HS-5 (cell line): ENCODE measurements around the gene RNF227.
"Not testable (repeated sequence)": the region's sequence is repeated elsewhere in the genome, so short reads cannot be mapped to it uniquely, and the experiment has no call there.

Experiments
- DNase-seq: peaks from one replicate; pipeline ENCODE4 v3.0.0-alpha.2; 2012; ENCODE audit warnings: low read depth

Gene RNF227

DNA sequence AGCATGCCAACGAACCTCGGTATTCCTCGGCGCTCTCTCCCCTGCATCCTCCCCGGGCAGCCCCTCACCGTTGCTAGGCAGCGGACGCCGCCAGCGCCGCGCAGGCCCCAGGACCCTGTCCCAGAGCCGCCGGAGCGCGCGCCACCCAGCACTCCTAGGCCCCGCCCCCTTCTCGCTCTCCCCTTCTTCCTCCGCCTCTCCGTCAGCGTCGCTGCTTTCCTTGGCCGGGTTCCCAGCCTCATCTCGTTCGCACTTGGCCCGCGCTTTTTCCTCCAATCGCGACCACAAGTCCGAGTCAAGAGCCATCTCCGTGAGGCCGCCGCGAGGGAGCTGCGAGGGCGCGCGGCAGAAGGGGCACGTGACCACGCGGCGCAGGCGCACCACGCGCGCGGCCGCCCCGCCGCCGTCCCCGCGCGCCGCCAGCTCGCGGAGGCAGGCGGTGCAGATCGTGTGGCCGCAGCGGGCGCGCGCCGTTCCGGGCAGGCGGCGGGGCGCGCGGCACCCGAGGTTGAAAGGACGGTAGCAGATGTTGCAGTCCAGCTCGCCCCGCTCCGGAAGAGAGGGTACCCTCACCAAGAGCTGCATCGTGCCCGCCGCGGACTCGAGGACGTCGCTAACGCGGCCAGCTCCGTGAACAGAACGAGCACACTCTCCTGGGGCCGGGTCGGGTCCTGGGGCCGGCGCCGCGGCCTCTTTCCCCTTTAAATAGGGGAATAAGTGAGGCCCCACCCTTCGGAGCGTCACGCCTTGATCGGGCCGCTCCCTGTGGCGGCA, at the start of gene RNF227:
TSS of gene RNF227 (minus strand) at position 679 of the 774 bp plus-strand sequence. CDS start at position 585, 94 bp downstream.
- peak; percentile 90 for DNase-seq

DNA sequence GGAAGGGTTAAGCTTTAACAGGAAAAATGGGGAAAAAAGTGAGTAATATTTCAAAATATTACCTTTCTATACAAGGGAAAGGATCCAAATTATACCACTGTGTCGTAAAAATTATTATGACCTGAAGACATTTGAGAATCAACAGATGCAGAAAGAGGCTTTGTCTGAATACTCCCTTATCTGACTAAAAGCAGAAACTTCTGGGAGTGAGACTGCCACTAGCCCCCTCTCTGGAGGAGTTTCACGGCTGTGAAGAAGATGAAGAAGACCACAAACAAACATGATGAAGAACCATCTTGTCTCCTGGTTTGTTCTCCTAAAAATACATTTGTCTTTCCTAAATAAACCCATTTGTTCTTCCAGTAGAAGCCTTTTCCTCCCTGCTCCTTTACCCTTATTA, 45.3 kb upstream of the RNF227 start:
- DNase-seq: no peak

- no peak for DNase-seq
These were observed 43.6 kb upstream of the RNF227 start for GRCh38 chr17:7959503-7960253.

DNA sequence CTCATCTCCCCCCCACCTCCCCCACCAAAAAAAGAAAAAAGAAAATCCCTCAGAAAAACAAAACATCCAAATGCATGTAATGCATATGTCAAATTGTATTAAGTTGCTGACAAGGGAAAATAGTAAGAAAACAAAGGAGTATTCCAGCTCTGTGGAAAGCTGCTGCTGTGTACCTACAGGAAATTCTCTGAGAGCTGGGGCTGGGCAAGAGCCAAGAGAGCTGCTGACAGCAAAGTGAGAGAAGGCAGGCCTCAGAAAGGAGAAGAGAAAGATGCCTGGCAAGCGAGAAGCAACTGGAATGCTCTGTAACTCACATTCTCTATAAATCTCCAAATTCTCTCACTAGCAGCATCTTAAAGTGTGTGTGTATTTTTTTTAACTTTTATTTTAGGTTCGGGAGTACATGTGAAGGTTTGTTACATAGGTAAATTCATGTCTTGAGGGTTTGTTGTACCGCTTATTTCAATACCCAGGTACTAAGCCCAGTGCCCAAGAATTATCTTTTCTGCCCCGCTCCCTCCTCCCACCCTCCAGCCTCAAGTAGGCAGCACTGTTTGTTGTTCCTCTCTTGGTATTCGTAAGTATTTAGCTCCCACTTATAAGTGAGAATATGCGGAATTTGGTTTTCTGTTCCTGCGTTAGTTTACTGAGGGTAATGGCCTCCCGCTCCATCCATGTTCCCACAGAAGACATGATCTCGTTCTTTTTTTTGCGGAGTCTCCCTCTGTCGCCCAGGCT, 40.3 kb upstream of the RNF227 start:
- DNase-seq: no peak

DNA sequence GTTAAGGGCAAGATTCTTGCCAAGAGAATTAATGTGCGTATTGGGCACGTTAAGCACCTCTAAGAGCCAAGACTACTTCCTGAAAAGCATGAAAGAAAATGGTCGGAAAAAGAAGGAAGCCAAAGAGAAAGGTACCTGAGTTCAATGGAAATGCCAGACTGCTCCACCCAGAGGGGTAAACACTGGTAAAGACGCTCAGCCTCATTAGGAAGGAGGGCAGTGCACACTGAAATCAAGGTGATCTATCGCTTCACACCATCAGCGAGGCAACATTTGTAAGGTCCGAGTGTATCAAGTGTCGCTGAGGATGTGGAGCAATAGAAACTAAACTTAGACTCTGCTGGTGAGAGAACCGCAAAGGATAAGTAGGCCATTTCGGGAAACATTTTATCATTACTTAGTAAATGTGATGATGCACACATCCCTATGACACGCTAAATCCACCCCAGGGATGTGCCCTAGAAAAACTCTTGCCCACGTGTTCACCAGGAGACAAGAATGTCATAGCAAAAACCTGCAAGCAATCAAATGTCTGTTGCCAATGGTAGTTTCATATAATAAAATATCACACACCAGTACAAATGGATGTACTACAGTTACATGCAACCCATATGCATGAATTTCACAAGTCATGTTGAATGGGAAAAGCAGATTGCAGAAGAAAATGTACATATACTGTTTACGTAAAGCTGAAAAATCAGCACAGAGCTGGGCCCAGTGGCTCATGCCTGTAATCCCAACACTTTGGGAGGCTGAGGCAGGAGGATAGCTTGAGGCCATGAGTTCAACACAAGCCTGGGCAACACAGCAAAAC, 39.5 kb upstream of the RNF227 start:
- DNase-seq: no peak

- DNase-seq: not testable (repeated sequence)
These were observed 37.2 kb upstream of the RNF227 start for GRCh38 chr17:7953266-7953665.

DNA sequence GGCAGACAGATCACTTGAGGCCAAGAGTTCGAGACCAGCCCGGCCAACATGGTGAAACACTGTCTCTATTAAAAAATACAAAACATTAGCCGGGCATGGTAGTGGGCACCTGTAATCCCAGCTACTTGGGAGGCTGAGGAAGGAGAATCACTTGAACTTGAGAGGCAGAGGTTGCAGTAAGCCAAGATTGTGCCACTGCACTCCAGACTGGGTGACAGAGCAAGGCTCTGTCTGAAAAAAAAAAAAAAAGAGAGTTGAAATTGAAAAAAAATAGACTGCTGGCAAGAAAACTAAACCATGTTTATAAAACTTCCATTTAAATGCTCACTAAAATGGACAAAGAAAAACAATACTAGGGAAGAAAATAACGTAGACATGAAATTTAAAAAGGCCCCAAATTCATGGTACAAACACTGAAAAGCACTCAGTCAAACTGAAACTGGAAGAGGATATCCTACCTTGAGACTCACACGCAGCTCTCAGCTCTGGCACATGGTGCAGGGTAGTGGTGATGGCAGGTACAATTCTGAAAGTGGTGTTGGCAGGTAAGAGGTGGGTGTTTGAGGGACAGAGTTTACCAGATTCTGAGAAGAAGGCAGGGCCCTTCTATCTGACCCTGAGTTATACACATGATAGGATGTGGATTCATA, 35.2 kb upstream of the RNF227 start:
- DNase-seq: no peak

- DNase-seq: no peak
These were observed 34.5 kb upstream of the RNF227 start for GRCh38 chr17:7950578-7950977.

- DNase-seq: no peak
These were observed 31.6 kb upstream of the RNF227 start for GRCh38 chr17:7947651-7948050.

- DNase-seq: no peak
These were observed 30.4 kb upstream of the RNF227 start for GRCh38 chr17:7946441-7946840.

- DNase-seq: no peak
These were observed 29.6 kb upstream of the RNF227 start for GRCh38 chr17:7945651-7946050.

DNA sequence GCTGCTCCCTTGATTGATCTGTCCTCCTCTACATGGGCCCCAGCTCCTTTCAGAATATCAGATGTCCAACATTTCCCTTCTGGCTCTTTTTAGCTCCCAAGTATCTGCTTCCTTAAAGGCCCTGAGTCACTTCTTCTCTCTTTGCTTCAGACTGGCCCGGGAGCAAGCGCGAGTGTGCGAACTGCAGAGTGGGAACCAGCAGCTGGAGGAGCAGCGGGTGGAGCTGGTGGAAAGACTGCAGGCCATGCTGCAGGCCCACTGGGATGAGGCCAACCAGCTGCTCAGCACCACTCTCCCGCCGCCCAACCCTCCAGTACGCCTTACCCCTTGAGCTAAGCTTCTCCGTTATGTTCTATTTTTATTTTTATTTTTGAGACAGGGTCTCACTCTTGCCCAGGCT, 28.2 kb upstream of the RNF227 start:
- DNase-seq: no peak

DNA sequence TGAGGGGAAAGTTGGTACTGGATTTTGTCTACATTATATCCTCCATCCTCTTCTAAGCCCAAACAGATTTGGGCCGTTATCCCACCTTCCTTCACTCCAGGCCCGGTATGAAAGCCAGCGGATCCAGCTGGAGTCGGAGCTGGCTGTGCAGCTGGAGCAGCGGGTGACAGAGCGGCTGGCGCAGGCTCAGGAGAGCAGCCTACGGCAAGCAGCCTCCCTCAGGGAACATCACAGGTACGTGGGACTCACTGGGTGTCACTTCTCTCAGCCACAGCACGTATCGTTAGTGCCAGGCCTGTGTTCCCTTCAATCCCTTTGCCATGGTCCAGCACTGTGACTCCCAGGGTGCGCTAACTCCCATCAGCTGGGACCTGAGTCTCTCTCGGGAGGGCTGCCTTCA, 27.2 kb upstream of the RNF227 start:
- DNase-seq: no peak

GRCh38 chr17:7940743-7941142, 24.7 kb upstream of the RNF227 start:
- no peak for DNase-seq

GRCh38 chr17:7940034-7940433, 23.9 kb upstream of the RNF227 start:
- no peak for DNase-seq

DNA sequence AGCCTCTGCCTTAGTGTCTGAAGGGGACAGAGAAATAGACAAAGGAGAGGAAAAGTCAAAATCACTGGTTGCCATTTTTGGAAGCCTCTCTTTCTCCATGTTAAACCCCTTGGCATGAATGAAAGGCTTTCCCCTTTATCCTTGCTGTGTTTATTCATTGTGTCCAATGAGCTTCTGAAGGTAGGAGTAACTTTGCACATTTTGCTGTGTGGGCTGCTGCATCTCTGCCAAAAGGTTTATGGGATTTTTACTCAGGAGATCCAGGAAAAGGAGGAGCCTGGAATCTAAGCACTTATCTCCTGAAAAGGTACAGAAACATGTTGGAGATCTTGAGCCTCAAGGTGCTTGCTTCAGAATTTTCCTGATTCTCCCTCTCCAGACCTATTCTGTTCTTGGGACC, 19.8 kb upstream of the RNF227 start:
- DNase-seq: no peak

DNA sequence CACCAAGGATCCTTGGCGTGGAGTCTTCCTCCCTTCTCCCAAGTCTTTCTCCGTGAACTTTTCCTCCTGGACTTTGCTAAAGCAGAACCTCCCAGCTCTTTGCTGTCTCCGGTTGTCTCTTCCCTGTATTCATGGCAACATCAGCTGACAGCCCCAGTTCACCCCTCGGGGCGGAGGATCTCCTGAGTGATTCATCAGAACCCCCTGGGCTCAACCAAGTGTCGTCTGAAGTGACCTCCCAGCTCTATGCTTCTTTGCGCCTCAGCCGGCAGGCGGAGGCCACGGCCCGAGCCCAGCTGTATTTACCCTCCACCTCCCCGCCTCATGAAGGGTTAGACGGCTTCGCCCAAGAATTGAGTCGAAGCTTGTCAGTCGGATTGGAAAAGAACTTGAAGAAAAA, 16.9 kb upstream of the RNF227 start:
- no peak for DNase-seq

DNA sequence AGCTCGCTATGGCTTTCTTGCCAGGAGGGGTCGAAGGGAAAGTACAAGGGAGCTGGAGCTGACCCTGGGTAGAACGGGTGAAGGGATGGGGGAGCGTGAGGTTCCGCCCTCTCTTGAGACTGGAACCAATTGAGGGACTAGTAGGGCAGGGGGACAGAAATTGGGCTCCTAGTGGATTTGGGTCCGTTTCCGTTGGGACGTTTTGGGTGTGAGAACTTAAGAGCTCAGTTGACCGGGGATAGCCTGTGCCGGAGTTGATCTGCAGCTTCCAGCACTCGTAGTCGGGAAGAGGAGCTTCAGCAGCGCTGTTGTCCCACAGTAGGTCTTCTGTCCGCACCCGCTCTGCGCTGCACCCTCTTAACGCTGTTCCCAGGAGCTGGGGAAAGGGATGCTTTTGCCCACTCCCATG, 16.4 kb upstream of the RNF227 start:
- DNase-seq: no peak

DNA sequence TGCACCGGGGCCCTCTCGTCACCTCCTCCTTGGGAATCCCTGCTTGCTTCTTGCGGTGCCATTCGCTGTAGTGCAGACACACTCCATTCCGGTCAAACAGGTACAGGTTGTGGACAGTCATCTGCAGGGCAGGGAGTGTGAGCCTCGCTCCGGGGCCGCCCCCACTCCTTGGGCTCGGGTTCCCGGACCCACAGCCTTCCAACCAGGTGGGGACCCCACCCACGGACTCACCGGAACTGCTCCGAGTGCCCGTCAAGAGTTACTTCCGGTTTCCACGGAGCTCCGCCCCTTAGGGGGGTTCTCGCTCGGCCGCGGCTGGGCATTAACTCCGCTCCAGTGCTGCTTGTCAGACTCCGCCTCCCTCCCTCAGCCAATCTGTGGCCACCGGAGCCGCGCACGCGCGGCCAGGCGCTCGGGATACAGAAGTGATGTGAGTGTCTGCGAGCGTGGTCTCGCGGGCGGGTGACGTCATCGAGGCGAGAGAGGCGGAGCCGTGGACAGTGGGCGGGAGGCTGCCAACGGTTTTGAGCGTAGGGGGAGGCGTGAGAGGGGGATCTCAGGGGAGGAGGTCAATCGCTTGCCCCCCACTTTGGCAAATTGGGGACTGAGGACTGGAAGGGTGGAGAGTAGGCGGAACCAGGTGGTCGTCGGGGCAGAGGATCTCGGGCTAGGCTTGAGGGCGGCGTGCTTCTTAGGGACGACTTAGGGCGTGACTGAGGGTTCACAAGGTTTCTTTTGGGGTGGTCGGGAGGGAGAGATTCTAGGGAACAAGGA, 15.8 kb upstream of the RNF227 start, which contains the start of the genes CNTROB and TRAPPC1:
TSS of gene CNTROB (plus strand) at position 498 of the 774 bp plus-strand sequence. CDS start 874 bp downstream, outside the sequence.
TSS of gene TRAPPC1 (minus strand) at position 238 of the 774 bp plus-strand sequence. CDS start at position 121, 117 bp downstream.
- peak; percentile 97 for DNase-seq
